Activated CD8-positive, alpha-beta T cell treated with anti-CD3 and anti-CD28 coated beads, Interleukin-2, amount 10 ng/mL, durations not matched to agents 7 days and 5 days (primary cell): Measurements from ENCODE around the gene POFUT2. TPM values are rescaled to one million over a fixed set of nuclear protein-coding genes. Genes with fewer than 3 reads are reported as not detected.

Source experiments
- ATAC-seq: fragments of 150-1000 bp; cut with Tn5 transposase; one replicate; pipeline ENCODE4 v1.10.0; 2021; ENCODE audit warnings: moderate library complexity
- CTCF ChIA-PET: fragments of 350-600 bp; sonication (Branson Sonifier 250); formaldehyde crosslinking; loops from one replicate; lab custom pipeline; 2021; ENCODE audit warnings: antibody characterized with exemption; lab: Charles Lee
- POLR2A ChIA-PET: fragments of 350-600 bp; sonication (Branson Sonifier 250); formaldehyde crosslinking; loops from one replicate; lab custom pipeline; 2021; ENCODE audit warnings: antibody characterized with exemption; lab: Charles Lee
- DNase-seq: peaks from one replicate; pipeline ENCODE4 v3.0.0-alpha.2; 2020
- H3K27ac Mint-ChIP-seq: one replicate; pipeline ENCODE4 v1.8.0; 2021; ENCODE audit warnings: mild to moderate bottlenecking, mixed read lengths
- H3K27me3 Mint-ChIP-seq: one replicate; pipeline ENCODE4 v1.8.0; 2021; ENCODE audit warnings: low read depth, mixed read lengths
- H3K36me3 Mint-ChIP-seq: one replicate; pipeline ENCODE4 v1.8.0; 2021; ENCODE audit warnings: low read depth, mixed read lengths
- H3K4me1 Mint-ChIP-seq: one replicate; pipeline ENCODE4 v1.8.0; 2021; ENCODE audit warnings: low read depth, mixed read lengths
- H3K4me3 Mint-ChIP-seq: one replicate; pipeline ENCODE4 v1.8.0; 2021; ENCODE audit warnings: mild to moderate bottlenecking, mixed read lengths
- H3K9me3 Mint-ChIP-seq: one replicate; pipeline ENCODE4 v1.8.0; 2022; ENCODE audit warnings: mixed read lengths; ENCODE audit not compliant: insufficient read depth
- total RNA-seq, 2 experiments: library from RNA; stranded (reverse); gene quantifications; one replicate each; pipeline ENCODE4 v1.2.3, GENCODE V29; 2021

Gene POFUT2
- total RNA-seq, 2 experiments from 2014 or later = 13.6 to 16.0 TPM

- H3K27me3 Mint-ChIP-seq = no peaks in the 10 kb centered on the region
- POLR2A ChIA-PET = no interaction called here
- no peak for ATAC-seq
These were observed 72.5 kb downstream of the POFUT2 start for GRCh38 chr21:45215213-45215612.

More at GRCh38 chr21:45215213-45215612, 72.5 kb downstream of the POFUT2 start:
- H3K4me1 Mint-ChIP-seq = peaks cover 2% of the 10 kb centered on the region
- H3K9me3 Mint-ChIP-seq = no peaks in the 10 kb centered on the region
- peaks cover 46% of the 10 kb centered on the region for H3K36me3 Mint-ChIP-seq
- no peak for DNase-seq
- CTCF ChIA-PET = interaction anchor here (1.1 kb wide), 1 partner anchor 94 kb away, joined by 3 read pairs; no protein-coding TSS in a partner anchor
- H3K4me3 Mint-ChIP-seq = no peak overlapping the region
- no peak overlapping the region for H3K27ac Mint-ChIP-seq

Other genes with a start within 250 kb of the POFUT2 start
- 10 to 100 TPM; 52.9 to 66.2 TPM for gene ADARB1, start 213.3 kb downstream of the POFUT2 start, total RNA-seq
- gene COL18A1, start 117.3 kb upstream of the POFUT2 start, total RNA-seq = 10 to 100 TPM; 24.1 to 28.7 TPM